SKM-1 treated with dmso at 0.1 percent for 144 hours (cell line): Measurements from ENCODE around the gene KASH5.
"Not testable (repeated sequence)": the region's sequence is repeated elsewhere in the genome, so short reads cannot be mapped to it uniquely, and the experiment has no call there.

Experiments
- DNase-seq: peaks from one replicate; lab custom pipeline; 2025; ENCODE audit not compliant: unreplicated experiment; lab: John Stamatoyannopoulos, UW

Gene KASH5

GRCh38 chr19:49435670-49436069 is 47.6 kb downstream of the KASH5 start:
- no peak for DNase-seq

DNA sequence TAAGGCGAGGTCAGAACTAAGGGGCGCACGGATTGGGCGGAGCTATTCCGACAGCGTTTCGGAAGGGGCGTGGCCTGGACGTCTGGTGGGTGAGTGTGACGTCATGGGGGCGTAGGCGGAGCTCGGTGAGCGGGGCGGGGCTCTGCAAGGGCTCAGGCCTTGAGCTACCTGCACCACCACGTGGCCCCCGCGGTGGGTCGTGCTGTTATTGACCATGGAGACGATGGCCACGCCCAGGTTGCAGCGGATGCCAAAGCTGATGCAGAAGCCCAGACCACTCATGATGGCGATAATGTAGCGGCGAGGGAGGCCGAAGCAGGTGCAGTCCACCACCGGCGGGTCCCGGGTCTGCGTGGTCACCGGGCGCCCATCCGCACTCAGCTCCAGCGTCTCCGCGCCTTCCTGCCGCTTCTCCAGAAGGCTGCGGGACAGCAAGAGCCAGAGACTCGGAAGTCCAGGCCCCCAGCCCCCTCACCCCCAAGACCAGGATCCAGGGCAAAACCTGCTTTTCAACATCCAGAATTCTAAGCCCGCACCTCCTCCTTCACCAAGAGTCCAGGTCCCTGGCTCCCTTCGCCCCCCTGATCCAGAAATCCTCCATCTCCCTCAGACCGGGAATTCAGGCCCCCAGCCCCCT is 48.5 kb downstream of the KASH5 start:
- DNase-seq, result no peak

- DNase-seq, result no peak
Measured at GRCh38 chr19:49437231-49437630, 49.2 kb downstream of the KASH5 start.

DNA sequence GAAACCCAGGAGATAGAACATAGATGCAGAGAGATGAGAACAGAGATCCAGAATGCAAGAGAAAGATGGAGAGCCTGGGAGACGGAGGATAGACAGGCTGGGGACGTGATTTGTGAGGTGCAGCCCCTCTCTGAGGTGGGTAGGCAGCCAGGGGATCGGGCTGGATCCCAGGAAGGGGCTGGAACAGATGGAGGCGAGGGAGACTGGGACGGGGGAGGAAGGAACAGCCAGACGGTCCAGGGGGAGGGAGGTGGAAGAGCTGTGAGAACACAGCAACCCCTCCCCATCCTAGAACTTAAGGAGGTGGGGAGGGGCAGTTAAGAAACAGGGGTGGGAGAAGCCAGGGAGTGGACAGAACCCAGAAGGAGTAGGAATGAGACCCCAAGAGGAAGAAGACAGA is 50.2 kb downstream of the KASH5 start:
- no peak for DNase-seq

DNA sequence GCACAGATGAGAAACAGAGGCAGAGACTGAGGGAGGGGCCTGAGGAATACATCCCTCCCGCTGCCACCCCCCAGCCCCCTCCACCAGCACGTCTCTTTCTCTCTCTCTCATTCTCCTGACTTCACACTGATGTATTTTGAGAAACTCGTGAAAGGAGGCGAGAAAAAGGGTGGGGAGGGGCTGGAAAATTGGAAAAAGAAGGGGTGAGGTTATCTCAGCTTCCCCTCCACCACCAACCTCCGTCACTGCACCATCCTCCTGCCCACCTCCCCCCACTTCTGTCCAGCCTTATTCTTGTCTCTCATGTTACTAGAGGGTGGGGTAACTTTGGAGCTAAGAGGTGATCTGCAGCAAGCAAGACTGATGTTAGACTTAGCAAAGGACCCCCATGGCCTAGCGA is 51.8 kb downstream of the KASH5 start:
- no peak for DNase-seq

DNA sequence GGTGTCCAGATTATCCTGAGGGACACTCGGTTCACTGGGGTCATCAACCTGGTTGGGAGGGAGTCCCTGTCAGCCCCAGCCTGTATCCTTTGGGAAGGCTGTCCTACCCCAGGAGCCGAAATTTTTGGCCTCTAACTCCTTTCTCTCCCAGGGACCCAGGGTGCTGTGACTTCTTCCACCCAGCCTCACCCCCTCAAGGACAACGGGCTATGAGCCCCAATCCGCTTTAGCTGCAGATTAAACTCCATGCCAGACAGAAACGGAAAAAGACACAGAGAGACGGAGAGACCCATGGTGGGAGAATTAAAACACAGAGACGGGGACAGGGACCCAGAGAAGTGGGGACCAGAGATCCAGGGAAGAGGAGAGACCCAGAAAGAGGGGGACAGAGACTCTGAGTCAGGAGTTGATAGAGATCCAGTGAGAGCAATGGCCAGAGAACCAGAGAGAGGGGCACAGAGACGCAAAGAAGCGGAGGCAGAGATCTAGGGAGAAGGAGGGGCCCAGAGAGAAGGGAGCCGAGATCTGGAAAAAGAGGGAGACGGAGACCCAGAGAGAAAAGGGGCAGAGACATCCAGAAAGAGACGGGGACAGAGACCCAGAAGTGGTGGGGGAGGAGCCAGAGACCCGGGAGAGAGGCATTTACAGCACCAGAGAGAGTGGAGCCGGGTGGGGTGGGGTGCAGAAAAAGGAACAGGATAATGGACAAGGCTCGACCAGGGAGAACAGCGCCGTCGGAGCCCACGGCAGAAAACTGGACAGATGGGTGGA is 52.6 kb downstream of the KASH5 start:
- DNase-seq, result no peak

GRCh38 chr19:49441210-49441959 is 53.3 kb downstream of the KASH5 start, which contains the start of gene SLC17A7:
Gene SLC17A7 (minus strand): TSS chr19:49441527. CDS start chr19:49441379, 148 bp downstream.
- DNase-seq, result no peak

DNA sequence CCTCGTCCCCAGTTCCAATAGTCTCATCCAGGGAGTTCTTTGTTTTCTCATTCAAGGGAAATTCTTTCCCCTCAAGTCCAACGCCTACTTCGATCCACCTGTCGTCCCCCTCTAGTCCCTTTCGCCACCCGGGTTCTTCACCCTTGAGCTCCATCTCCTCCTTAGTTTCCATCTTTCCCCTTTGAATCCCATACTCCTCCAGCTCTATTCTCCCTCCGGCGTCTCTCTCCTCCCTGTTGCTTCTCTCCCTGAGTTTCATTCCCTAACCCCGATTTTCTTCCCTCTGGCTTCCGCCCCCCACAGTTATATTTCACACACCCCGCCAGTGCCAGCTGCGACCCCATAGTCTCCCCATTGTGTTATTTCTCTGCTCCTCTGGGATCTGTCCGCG is 53.9 kb downstream of the KASH5 start:
- no peak for DNase-seq

DNA sequence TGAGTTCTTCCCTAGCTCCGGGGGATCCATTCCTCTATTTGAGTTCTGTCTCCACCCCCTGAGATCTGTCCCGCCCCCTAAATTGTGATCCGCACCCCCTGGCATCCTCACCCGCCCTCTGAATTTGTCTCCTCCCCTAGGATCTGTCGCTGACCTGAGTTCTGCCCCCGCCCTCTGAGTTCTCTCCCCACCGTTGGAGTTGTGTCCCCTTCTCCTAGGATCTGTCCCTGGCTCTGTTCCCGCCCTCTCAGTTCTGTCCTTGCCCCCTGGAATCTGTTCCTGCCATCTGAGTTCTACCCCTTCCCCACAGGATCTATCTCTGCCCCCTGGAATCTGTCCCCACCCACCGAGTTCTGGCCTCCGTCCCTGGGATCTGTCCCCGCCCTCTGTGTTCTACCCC is 54.3 kb downstream of the KASH5 start:
- no peak for DNase-seq

DNA sequence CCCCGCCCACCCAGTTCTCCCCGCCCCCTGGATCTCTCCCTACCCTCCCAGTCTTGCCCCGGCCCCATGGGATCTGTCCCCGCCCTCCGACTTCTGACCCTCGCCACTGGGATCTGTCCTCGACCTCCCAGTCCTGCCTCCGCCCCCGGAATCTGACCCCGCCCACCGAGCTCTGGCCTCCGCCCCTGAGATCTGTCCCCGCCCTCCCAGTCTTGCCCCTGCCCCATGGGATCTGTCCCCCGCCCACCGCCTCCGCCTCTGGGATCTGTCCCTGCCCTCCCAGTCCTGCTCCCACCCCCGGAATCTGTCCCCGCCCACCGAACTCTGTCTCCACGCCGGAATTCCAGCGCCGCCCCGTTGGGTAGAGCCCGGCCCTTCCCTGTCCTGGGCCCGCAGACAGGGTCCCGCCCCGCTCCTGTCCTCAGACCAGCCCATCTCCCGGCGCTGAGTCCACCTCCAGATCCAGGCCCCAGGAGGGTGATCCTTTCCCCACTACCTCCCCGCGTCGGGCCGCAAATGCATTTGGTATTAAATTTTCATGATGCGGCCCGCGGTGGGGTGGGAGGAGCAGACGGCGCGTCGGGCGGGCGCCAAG is 54.8 kb downstream of the KASH5 start:
- DNase-seq, result no peak

GRCh38 chr19:49443366-49444099 is 55.5 kb downstream of the KASH5 start:
- peak; percentile 67 for DNase-seq

- DNase-seq, result not testable (repeated sequence)
Measured at GRCh38 chr19:49444100-49444700, 56.2 kb downstream of the KASH5 start.

DNA sequence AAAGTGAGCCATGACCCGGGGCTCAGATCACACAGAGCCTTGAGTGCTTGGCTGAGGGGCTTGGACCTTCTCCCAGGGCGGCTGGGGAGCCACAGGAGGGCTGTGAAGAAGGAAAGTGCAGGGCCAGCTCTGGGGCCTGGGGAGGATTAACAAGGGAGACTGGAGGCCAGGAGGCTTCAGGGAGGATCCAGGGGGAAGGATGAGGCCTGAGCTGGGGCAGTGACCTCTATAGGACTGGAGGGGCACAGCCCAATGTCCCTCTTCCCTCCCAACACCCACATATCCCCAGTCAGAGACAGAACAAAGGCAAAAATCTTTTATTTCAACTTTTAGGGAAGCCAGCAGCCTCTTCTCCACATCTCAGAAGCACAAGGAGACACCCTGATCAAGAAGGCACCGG is 57.9 kb downstream of the KASH5 start:
- no peak for DNase-seq

DNA sequence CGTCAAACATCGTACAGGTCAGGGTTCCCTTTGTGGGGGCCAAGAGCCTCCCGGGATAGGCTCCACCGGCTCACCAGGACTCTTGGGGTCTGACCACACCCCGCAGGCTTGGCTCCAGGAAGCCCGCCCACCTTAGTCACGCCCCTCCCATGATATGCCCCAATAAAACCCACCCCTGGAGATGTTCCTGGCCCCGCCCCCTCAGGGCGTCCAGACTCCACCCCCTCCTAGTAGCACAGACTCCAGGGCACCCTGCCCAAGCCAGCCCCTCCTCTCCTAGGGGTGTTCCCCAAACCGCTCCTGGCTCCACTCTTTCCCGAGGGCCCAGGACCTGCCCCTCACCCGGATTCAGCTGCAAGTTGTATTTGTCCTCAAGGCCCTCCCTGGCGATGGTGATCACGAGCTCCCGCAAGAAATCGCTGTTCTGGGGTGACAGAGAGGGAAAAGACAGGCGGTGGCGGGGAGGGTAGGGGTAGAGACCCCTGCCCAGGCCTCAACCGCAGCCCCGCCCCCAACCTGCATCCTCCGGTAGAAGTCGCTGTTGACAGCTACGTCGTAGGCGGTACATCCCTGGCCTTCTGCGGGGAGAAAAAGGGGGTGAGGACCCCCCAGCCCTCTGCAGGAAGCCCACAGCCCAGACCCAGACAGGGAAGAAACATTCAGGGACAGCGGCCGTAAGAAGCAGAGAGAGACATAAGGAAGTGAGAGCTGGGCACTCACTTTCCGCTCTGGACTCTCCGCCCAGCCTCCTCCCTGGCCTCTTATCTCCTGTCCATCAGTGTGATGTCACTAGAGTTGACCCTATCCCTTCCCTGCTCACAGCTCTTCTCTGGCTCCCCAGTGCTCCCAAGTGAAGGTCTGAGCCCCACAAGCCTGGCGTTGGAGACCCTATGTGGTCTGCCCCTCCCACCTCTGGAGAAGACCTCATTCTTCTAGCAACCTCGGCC is 59.7 kb downstream of the KASH5 start:
- no peak for DNase-seq

- no peak for DNase-seq
Measured at GRCh38 chr19:49448432-49448786, 60.4 kb downstream of the KASH5 start.

DNA sequence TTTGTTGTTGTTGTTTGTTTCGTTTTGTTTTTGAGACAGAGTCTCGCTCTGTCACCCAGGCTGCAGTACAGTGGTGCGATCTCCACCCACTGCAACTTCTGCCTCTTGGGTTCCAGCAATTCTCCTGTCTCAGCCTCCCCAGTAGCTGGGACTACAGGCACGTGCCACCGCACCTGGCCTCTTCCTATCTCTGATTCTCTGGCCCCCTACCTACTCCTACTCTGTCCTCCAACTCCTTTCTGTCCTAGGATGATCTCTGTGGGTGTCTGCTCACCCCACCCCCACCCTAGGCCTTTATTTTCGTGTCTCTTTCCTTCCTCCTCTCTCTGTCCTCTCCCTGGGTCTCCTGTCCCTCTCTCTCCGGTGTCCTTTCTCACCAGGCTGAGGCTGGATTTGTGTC is 62.4 kb downstream of the KASH5 start:
- no peak for DNase-seq

DNA sequence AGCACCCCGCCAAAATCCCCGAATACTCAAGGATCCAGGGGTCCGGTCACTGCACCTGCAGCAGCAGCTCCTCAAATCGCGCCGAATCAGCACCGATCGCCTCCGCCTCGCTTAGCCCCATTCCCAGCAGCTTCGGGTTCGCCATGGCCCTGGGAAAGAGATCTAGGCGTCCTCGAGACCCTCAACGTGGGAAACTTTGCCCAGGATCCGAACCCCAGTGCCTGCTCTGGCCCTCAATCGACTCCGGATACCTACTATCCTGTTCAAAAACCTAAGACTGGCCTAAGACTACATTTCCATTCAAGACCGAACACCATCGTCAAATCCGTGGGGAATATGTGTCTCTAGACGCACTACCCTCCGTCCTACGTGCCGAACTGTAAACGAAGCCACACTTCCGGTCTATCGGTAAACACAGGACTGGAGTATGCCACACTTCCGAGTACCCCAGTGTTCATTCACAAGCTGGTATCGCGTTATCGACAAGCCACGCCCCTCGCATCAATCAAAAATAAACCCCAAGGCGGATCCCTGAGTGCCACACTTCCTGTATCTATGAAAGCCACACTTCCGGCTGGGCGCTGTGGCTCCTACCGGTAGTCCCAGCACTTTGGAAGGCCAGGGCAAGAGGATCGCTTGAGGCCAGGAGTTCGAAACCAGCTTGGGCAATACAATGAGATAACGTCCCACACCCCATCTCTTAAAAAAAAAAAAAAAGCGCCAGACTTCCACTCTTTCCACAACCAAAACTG is 63.6 kb downstream of the KASH5 start, which contains the start of gene PIH1D1:
PIH1D1 (minus strand) TSS at position 385 of the 752 bp plus-strand sequence; CDS start at position 145, 240 bp downstream.
- peak; percentile 90 for DNase-seq

DNA sequence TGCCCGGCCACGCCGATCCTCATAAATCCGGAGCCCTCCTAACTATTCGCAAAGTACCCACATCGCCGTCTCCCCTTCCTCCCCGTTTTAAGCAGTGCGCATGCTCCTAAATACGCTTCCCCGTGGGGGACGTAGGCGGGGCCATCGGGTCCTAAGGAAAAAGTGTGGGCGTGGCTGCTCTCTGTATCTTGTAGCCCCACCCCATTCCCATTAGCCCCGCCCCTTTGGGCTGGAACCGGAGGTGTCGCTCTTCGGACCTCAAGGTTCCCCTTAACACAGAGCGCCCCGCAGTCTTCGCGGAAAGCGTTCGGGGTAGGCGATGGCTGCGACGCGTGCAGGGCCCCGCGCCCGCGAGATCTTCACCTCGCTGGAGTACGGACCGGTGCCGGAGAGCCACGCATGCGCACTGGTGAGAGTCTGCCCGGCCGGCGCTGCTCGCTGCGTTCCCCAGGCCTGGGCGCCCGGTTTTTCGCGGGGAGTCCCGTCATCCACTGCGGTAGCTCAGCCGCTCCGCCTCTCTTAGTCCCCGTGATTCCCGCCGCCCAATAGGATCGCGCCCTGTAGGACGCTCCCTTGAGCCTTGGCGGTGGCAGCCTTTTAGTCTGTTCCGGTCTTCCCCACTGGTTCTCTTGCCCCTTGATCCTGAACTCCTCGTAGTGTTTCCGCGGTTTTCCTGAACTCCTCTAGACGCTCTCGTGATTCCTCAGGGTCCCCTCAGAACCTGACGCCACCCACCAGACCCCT is 65.1 kb downstream of the KASH5 start, which contains the start of gene ALDH16A1:
ALDH16A1 (plus strand) TSS at position 213 of the 744 bp plus-strand sequence; CDS start at position 320, 107 bp downstream.
- peak; percentile 83 for DNase-seq
